ENCODE data around the gene B3GNT2.

DNA sequence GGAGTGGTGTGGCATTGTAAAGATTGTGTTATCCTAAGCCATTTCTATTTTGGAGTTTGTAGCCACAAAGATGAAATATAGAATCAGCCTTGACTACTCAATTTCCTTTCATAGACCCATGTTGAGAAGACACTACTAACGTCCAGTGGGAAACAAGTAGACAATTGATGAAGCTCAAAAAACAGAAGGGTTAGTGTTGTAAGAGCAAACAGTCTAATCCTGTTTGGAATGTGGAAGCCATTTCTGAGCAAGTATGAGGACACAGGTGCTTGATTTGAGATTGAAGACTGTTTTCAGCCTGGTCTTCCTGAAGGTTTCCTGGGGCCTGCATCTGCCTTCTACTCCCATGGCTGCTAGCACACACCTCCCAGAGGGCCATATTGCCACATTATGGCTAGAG lies 29.1 kb downstream of the B3GNT2 start:
- TF ChIP-seq EP300 (IDR thresholded peaks at IDR 0.05) (no peak), CTCF (IDR thresholded peaks at IDR 0.05) (no peak), POLR2A (IDR thresholded peaks at IDR 0.05) (no peak), POLR2AphosphoS5 (IDR thresholded peaks at IDR 0.05) (no peak)
